Gastrocnemius medialis (tissue), 4 donors: ENCODE data around the gene NAALADL1. TPM values are rescaled to one million over a fixed set of nuclear protein-coding genes. Genes with fewer than 3 reads are reported as not detected.
A peak's percentile ranks its signal among the peaks of the same experiment; 100 is the strongest.
"Not testable (repeated sequence)": the region's sequence is repeated elsewhere in the genome, so short reads cannot be mapped to it uniquely, and the experiment has no call there.

ENCODE experiments used
- ATAC-seq, 2 donors: fragments of 150-250 bp; one replicate each; pipeline ENCODE4 v1.9.1; 2016
- DNase-seq, 2 donors: peaks; one replicate each; pipeline ENCODE4 v3.0.0-alpha.2; 2019
- H3K27ac ChIP-seq, 4 donors: fragments of 200-600 bp; sonication (generic); 1 replicate in 1 of 4; 2 replicates in 3 of 4; pipeline ENCODE4 v1.5.1; 2016 to 2018; ENCODE audit warnings: mild to moderate bottlenecking in 2 of 4, moderate library complexity in 1 of 4
- H3K27me3 ChIP-seq, 3 donors: fragments of 200-600 bp; sonication (generic) in 2 of 3; 1 replicate in 1 of 3; 2 replicates in 2 of 3; pipeline versions ENCODE4 v1.5.1 to v1.6.0; 2016 to 2019; ENCODE audit warnings: mild to moderate bottlenecking in 1 of 3, moderate library complexity in 1 of 3
- H3K36me3 ChIP-seq, 2 donors: fragments of 200-600 bp; sonication (generic) in 1 of 2; one replicate each; pipeline ENCODE4 v1.5.1; 2017 to 2018
- H3K4me1 ChIP-seq, 2 donors: fragments of 200-600 bp; sonication (generic) in 1 of 2; one replicate each; pipeline ENCODE4 v1.5.1; 2016 to 2017; ENCODE audit warnings: mild to moderate bottlenecking in 2 of 2
- H3K4me3 ChIP-seq, 4 donors: fragments of 200-600 bp; sonication (generic) in 3 of 4; 1 replicate in 1 of 4; 2 replicates in 3 of 4; pipeline ENCODE4 v1.5.1; 2016 to 2019; ENCODE audit warnings: mild to moderate bottlenecking in 2 of 4
- H3K9me3 ChIP-seq, 3 donors: fragments of 200-600 bp; sonication (generic) in 2 of 3; 1 replicate in 1 of 3; 2 replicates in 2 of 3; pipeline ENCODE4 v1.5.1; 2016 to 2019
- POLR2A ChIP-seq, 2 donors: fragments of 450-650 bp; IDR thresholded peaks; one replicate each; pipeline ENCODE4 v1.6.1; 2017; ENCODE audit warnings: antibody characterized with exemption in 2 of 2, mild to moderate bottlenecking in 2 of 2, moderate library complexity in 2 of 2
- in situ Hi-C, 4 donors: fragments of 200-750 bp; cut with MboI; loops; one replicate each; pipeline versions ENCODE4 v1.15.0 to v1.8.0; 2017; ENCODE audit warnings: low sequenced_read_pairs in 4 of 4
- intact Hi-C: fragments of 100-400 bp; cut with DNase I; formaldehyde crosslinking; loops from one replicate; pipeline ENCODE4 v1.15.1; 2023; ENCODE audit warnings: low total_unique reads
- total RNA-seq, 4 donors: library from RNA; depleted of rRNA; stranded (reverse); fragments of >200 nt; gene quantifications; one replicate each; pipeline versions ENCODE4 v1.1.0 to v1.2.3, GENCODE V29; 2016
- TF ChIP-seq, protein P1 (sequence below), 5 experiments: fragments of 450-650 bp in 3 of 5; fragments of 200-600 bp in 2 of 5; sonication (generic) in 2 of 5; IDR thresholded peaks in 4 of 5; conservative IDR thresholded peaks in 1 of 5; 1 replicate in 4 of 5; 2 replicates in 1 of 5; pipeline ENCODE4 v1.5.1; 2016 to 2019; ENCODE audit warnings: antibody characterized with exemption in 5 of 5, mild to moderate bottlenecking in 3 of 5, moderate library complexity in 3 of 5

The NAALADL1 gene
- total RNA-seq, 4 donors from 2014 or later = 0.22 to 4.0 (median 2.6) TPM

DNA sequence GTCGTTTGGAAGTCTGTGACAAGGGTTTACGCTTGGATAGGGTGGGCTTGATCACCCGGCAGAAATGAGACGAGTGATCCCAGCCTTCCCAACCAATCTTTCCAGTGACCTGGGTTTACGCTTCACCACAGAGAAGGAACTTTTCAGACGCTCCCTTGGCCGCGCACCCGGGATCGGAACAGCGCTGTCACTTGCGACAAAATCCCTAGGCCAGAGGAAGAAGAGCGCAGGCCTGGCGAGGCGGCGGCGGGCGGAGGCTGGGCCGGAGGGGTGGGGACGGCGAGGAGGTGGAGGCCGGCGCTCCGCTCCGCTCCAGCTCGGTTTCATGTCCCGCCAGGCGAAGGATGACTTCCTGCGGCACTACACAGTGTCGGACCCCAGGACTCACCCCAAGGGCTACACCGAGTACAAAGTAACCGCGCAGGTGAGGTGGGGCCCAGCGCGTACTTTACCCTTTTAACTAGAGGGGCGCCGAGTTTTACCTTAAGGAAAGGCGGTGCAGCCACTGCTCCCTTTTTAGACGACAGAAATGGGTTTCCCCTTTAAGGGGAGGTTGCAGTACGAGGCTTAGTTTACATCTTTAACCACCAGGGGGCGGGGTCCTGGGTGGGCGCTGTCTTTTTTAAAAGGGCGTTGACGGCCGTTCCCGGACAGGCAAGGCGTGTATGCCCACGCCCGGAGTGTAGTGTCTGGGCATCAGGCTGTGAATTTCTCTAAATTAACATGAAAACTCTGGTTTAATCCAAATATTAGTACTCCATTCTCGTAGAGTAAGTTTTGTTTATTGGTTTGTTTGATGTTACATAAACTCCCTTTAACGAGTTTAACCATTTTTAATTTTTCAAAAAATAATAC, 30.9 kb downstream of the NAALADL1 start, which contains the start of gene SNX15:
SNX15 (plus strand) TSS at position 227 of the 855 bp plus-strand sequence; CDS start at position 326, 99 bp downstream.
- Histone ChIP-seq H3K9me3 (no peaks in the 10 kb centered on the region), H3K27ac (peak within 1 kb of the TSS; percentile 83 to 94 (median 89)), H3K36me3 (peaks cover 0 to 12% of the 10 kb centered on the region in 2 donors), H3K4me3 (peak within 1 kb of the TSS; percentile 61 to 73 (median 70)), H3K27me3 (no peaks in the 10 kb centered on the region), H3K4me1 (peaks cover 12 to 13% of the 10 kb centered on the region in 2 donors)
- DNase-seq = peak; percentile 92 to 93
- in situ Hi-C loops = loop anchor here in 2 of 4 donors (5.0 to 10.0 kb wide), 2 partner anchors 103 to 110 kb away; partner anchors contain the start of genes ATG2A (in 1 of the 2) and PPP2R5B (in 1 of the 2)
- peak; percentile 71 to 82 for TF ChIP-seq POLR2A (IDR thresholded peaks at IDR 0.05)
- TF ChIP-seq, protein P1, sequence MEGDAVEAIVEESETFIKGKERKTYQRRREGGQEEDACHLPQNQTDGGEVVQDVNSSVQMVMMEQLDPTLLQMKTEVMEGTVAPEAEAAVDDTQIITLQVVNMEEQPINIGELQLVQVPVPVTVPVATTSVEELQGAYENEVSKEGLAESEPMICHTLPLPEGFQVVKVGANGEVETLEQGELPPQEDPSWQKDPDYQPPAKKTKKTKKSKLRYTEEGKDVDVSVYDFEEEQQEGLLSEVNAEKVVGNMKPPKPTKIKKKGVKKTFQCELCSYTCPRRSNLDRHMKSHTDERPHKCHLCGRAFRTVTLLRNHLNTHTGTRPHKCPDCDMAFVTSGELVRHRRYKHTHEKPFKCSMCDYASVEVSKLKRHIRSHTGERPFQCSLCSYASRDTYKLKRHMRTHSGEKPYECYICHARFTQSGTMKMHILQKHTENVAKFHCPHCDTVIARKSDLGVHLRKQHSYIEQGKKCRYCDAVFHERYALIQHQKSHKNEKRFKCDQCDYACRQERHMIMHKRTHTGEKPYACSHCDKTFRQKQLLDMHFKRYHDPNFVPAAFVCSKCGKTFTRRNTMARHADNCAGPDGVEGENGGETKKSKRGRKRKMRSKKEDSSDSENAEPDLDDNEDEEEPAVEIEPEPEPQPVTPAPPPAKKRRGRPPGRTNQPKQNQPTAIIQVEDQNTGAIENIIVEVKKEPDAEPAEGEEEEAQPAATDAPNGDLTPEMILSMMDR (IDR thresholded peaks at IDR 0.05 in 4 of 5, conservative IDR thresholded peaks at IDR 0.05 in 1 of 5) = peak in 4 of 5 experiments; percentile 77 to 88 (median 83)
- intact Hi-C loops = loop anchor here (1.0 to 5.0 kb wide), 8 partner anchors 13 to 890 kb away; partner anchors contain the start of genes ARL2, ATG2A, C11orf68 and CDCA5
- peak; percentile 99 to 100 for ATAC-seq

GRCh38 chr11:65026810-65027209, 31.5 kb downstream of the NAALADL1 start:
- H3K4me1 ChIP-seq = peaks cover 12 to 13% of the 10 kb centered on the region in 2 donors
- no peak for ATAC-seq
- no peaks in the 10 kb centered on the region for H3K9me3 ChIP-seq
- TF ChIP-seq, protein P1 (IDR thresholded peaks at IDR 0.05 in 4 of 5, conservative IDR thresholded peaks at IDR 0.05 in 1 of 5) = no peak
- no peak for TF ChIP-seq POLR2A (IDR thresholded peaks at IDR 0.05)
- peak overlapping the region; percentile 61 to 73 (median 70) for H3K4me3 ChIP-seq
- peak overlapping the region; percentile 83 to 94 (median 89) for H3K27ac ChIP-seq
- in situ Hi-C loops = loop anchor here in 2 of 4 donors (5.0 to 10.0 kb wide), 2 partner anchors 102 to 110 kb away; partner anchors contain the start of genes ATG2A (in 1 of the 2) and PPP2R5B (in 1 of the 2)
- intact Hi-C loops = loop anchor here (1.0 to 5.0 kb wide), 8 partner anchors 13 to 890 kb away; partner anchors contain the start of genes ARL2, ATG2A, C11orf68 and CDCA5
- H3K27me3 ChIP-seq = no peaks in the 10 kb centered on the region
- peaks cover 0 to 11% of the 10 kb centered on the region in 2 donors for H3K36me3 ChIP-seq
- no peak for DNase-seq

DNA sequence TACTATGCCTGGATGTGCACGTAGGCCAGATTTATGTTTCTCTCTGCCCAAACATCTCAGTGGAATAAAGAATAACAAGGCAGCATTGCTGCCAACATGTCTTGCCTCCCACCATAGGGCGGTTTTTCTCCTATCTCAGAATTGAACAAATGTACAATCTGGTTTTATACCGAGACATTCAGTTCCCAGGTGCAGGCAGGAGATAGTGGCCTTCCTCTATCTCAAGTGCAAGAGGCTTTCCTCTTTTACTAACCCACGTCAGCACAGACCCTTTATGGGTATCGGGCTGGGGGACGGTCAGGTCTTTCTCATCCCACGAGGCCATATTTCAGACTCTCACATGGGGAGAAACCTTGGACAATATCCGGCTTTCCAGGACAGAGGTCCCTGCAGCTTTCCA, 34.9 kb downstream of the NAALADL1 start:
- H3K27me3 ChIP-seq, ATAC-seq, DNase-seq, intact Hi-C loops, H3K27ac ChIP-seq, H3K9me3 ChIP-seq, H3K4me3 ChIP-seq: not testable (repeated sequence)
- Histone ChIP-seq H3K36me3 (peaks cover 0 to 37% of the 10 kb centered on the region in 2 donors), H3K4me1 (peaks cover 10 to 11% of the 10 kb centered on the region in 2 donors)
- in situ Hi-C loops = loop anchor here in 1 of 4 donors (10.0 kb wide), 1 partner anchor 99 kb away; the partner anchor contains the start of gene PPP2R5B

- intact Hi-C loops = loop anchor here (2.0 kb wide), 1 partner anchor 35 kb away; no protein-coding TSS in a partner anchor
- DNase-seq = no peak
- Histone ChIP-seq H3K9me3 (no peaks in the 10 kb centered on the region), H3K4me3 (no peak overlapping the region), H3K27ac (no peak overlapping the region), H3K4me1 (no peaks in the 10 kb centered on the region), H3K36me3 (peaks cover 0 to 45% of the 10 kb centered on the region in 2 donors), H3K27me3 (no peaks in the 10 kb centered on the region)
- TF ChIP-seq, protein P1 (IDR thresholded peaks at IDR 0.05 in 4 of 5, conservative IDR thresholded peaks at IDR 0.05 in 1 of 5) = no peak
- no peak for TF ChIP-seq POLR2A (IDR thresholded peaks at IDR 0.05)
- in situ Hi-C loops = loop anchor here in 1 of 4 donors (10.0 kb wide), 1 partner anchor 97 kb away; the partner anchor contains the start of gene PPP2R5B
- no peak for ATAC-seq
Observed at GRCh38 chr11:65021509-65021908, 36.8 kb downstream of the NAALADL1 start.
